Measurements from ENCODE around the gene ERC1. TPM values are rescaled to one million over a fixed set of nuclear protein-coding genes. Genes with fewer than 3 reads are reported as not detected.

The ERC1 gene
- total and polyA plus RNA-seq, 2 donors (not counting 3 experiments of a cell fraction or from before 2014, with no cell fraction given) = 11.7 to 66.1 TPM

- no peaks in the 10 kb centered on the region for H3K36me3 ChIP-seq (ENCODE audit: control insufficient read depth in 2 of 2, extremely low read depth in 1 of 2, insufficient read depth in 2 of 2, low read length in 2 of 2)
- H3K9me3 ChIP-seq (replicated peaks; ENCODE audit: control insufficient read depth, insufficient read depth, low read length) = no peaks in the 10 kb centered on the region
- no peaks in the 10 kb centered on the region for H4K20me1 ChIP-seq (replicated peaks; ENCODE audit: control insufficient read depth, extremely low read depth, insufficient read depth, low read length)
- peaks cover 21% of the 10 kb centered on the region for H3K4me1 ChIP-seq (ENCODE audit: control insufficient read depth, extremely low read depth, insufficient read depth, low read length)
- CTCF ChIA-PET = interaction anchor here (1.0 to 1.8 kb wide), 3 partner anchors 9 to 70 kb away, joined by 3 to 6 read pairs (median 3); no protein-coding TSS in a partner anchor
- H3K79me2 ChIP-seq (ENCODE audit: control insufficient read depth, insufficient read depth, low read length) = no peaks in the 10 kb centered on the region
- FAIRE-seq (no peak), DNase-seq (ENCODE audit: low read depth, low spot score) (no peak)
- dilution Hi-C loops (cut with MboI; ENCODE audit: extremely low pct_ligation_motif_present, low sequenced_read_pairs) = no loop called here
- H3K4me2 ChIP-seq (ENCODE audit: insufficient read depth, low read length) = no peak overlapping the region
- no peaks in the 10 kb centered on the region for H3K27me3 ChIP-seq (ENCODE audit: control insufficient read depth in 2 of 2, insufficient read depth in 2 of 2, low read length in 2 of 2)
- POLR2A ChIA-PET = no interaction called here
- no peaks in the 10 kb centered on the region for H3K9me1 ChIP-seq (replicated peaks; ENCODE audit: control insufficient read depth, extremely low read depth, insufficient read depth, low read length)
- intact Hi-C loops (cut with micrococcal nuclease) = no loop called here
- no peak overlapping the region for H2AFZ ChIP-seq (ENCODE audit: low read depth, low read length)
- no peak overlapping the region for H3K27ac ChIP-seq (ENCODE audit: insufficient read depth, low read depth, low read length)
- H3K4me3 ChIP-seq (replicated peaks in 1 of 3; ENCODE audit: insufficient read depth in 1 of 3, low read depth in 1 of 3, low read length in 3 of 3) = no peak overlapping the region
- TF ChIP-seq GATA2 (IDR thresholded peaks at IDR 0.05; ENCODE audit: insufficient read depth, insufficient read length, low read depth, low read length) = no peak
- no peak for TF ChIP-seq FOS (IDR thresholded peaks at IDR 0.05; ENCODE audit: borderline replicate concordance, insufficient read depth, low read length)
- no peak for TF ChIP-seq MYC (IDR thresholded peaks at IDR 0.05; ENCODE audit: low read depth, low read length)
- no peak for TF ChIP-seq CTCF (IDR thresholded peaks at IDR 0.05; ENCODE audit: extremely low read depth in 1 of 2, insufficient read depth in 1 of 2, low read depth in 1 of 2, low read length in 2 of 2)
- no peak for TF ChIP-seq EZH2 (IDR thresholded peaks at IDR 0.05; ENCODE audit: borderline replicate concordance, low read depth, low read length, severe bottlenecking)
- TF ChIP-seq JUN (IDR thresholded peaks at IDR 0.05; ENCODE audit: borderline replicate concordance, insufficient read depth, insufficient read length, low read depth) = no peak
- no peak for TF ChIP-seq MAX (IDR thresholded peaks at IDR 0.05; ENCODE audit: insufficient read depth, insufficient read length)
- TF ChIP-seq POLR2AphosphoS5 (IDR thresholded peaks at IDR 0.05; ENCODE audit: insufficient read depth, low read depth, low read length) = no peak
- no TSS peak for BruUV-seq (replicated peaks)
- no peak overlapping the region for H3K9ac ChIP-seq (replicated peaks; ENCODE audit: extremely low read depth, insufficient read depth, low read length)
These were observed 197.0 kb downstream of the ERC1 start for GRCh38 chr12:1188016-1188415.
